Endothelial cell of umbilical vein (primary cell): Measurements from ENCODE around the gene PDE4B.

Experiments
- EZH2 ChIP-seq: IDR thresholded peaks from 2 replicates; pipeline ENCODE4 v1.6.1; 2012; ENCODE audit warnings: borderline replicate concordance, low read depth, mild to moderate bottlenecking, moderate library complexity, low read length, inconsistent platforms; ENCODE audit not compliant: severe bottlenecking
- POLR2A ChIP-seq: IDR thresholded peaks from 2 replicates; pipeline ENCODE4 v1.6.1; 2012; ENCODE audit warnings: low read depth, mild to moderate bottlenecking, control low read depth, low read length
- POLR2AphosphoS5 ChIP-seq: IDR thresholded peaks from 2 replicates; pipeline ENCODE4 v1.6.1; 2012; ENCODE audit warnings: low read depth, mild to moderate bottlenecking, control low read depth, low read length, moderate library complexity; ENCODE audit not compliant: insufficient read depth
- TF ChIP-seq, protein P1 (sequence below), 2 donors: IDR thresholded peaks; 1 replicate in 1 of 2; 2 replicates in 1 of 2; pipeline ENCODE4 v1.5.1; 2011; ENCODE audit warnings: low read length in 2 of 2, mild to moderate bottlenecking in 2 of 2, moderate library complexity in 2 of 2, control low read depth in 1 of 2, inconsistent platforms in 1 of 2, low read depth in 1 of 2; ENCODE audit not compliant: insufficient read depth in 1 of 2; ENCODE audit errors: extremely low read depth in 1 of 2
- TF ChIP-seq, protein P2 (sequence below): IDR thresholded peaks from 2 replicates; pipeline ENCODE4 v1.6.1; 2011; ENCODE audit not compliant: insufficient read depth, insufficient read length

DNA sequence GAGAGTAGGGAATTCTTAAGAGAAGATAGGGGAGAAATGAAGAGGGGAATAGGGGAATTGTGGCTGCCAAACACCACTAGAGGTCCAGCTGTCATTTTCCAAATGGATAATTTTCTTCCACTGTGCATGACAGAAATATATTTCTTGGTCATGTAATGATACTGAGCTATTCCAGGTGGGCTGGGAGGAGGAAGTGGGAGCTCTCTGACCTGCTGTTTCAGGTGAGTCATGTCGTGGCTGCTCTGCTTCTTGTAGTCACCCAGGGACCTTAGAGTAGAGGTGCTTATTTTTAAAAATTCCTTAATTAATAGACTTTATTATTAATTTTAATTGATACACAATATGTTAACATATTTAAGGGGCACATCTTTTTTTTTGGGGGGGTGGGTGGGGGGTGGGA is 11.9 kb downstream of the PDE4B start:
- TF ChIP-seq, protein P1, sequence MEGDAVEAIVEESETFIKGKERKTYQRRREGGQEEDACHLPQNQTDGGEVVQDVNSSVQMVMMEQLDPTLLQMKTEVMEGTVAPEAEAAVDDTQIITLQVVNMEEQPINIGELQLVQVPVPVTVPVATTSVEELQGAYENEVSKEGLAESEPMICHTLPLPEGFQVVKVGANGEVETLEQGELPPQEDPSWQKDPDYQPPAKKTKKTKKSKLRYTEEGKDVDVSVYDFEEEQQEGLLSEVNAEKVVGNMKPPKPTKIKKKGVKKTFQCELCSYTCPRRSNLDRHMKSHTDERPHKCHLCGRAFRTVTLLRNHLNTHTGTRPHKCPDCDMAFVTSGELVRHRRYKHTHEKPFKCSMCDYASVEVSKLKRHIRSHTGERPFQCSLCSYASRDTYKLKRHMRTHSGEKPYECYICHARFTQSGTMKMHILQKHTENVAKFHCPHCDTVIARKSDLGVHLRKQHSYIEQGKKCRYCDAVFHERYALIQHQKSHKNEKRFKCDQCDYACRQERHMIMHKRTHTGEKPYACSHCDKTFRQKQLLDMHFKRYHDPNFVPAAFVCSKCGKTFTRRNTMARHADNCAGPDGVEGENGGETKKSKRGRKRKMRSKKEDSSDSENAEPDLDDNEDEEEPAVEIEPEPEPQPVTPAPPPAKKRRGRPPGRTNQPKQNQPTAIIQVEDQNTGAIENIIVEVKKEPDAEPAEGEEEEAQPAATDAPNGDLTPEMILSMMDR (IDR thresholded peaks at IDR 0.05; ENCODE audit: extremely low read depth in 1 of 2, insufficient read depth in 1 of 2, low read depth in 1 of 2, low read length in 2 of 2), result no peak
- TF ChIP-seq POLR2A, result no peak
- TF ChIP-seq EZH2, result no peak
- TF ChIP-seq, protein P2, sequence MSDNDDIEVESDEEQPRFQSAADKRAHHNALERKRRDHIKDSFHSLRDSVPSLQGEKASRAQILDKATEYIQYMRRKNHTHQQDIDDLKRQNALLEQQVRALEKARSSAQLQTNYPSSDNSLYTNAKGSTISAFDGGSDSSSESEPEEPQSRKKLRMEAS, result no peak
- TF ChIP-seq POLR2AphosphoS5, result no peak
